Suprapubic skin (tissue), 4 donors: Measurements from ENCODE around the gene AFF4.

Experiments
- POLR2A ChIP-seq, 2 donors: fragments of 450-650 bp; IDR thresholded peaks; one replicate each; pipeline ENCODE4 v1.6.1; 2017; ENCODE audit warnings: antibody characterized with exemption in 2 of 2, mild to moderate bottlenecking in 2 of 2, moderate library complexity in 2 of 2
- POLR2AphosphoS5 ChIP-seq, 3 donors: sonication (generic); formaldehyde crosslinking; IDR thresholded peaks; one replicate each; pipeline ENCODE4 v1.6.1; 2017; ENCODE audit warnings: antibody characterized with exemption in 3 of 3
- TF ChIP-seq, protein P1 (sequence below), 2 donors: fragments of 200-600 bp in 1 of 2; fragments of 450-650 bp in 1 of 2; sonication (generic) in 1 of 2; IDR thresholded peaks; one replicate each; pipeline ENCODE4 v1.5.1; 2016 to 2019; ENCODE audit warnings: antibody characterized with exemption in 2 of 2, mild to moderate bottlenecking in 1 of 2, moderate library complexity in 1 of 2

DNA sequence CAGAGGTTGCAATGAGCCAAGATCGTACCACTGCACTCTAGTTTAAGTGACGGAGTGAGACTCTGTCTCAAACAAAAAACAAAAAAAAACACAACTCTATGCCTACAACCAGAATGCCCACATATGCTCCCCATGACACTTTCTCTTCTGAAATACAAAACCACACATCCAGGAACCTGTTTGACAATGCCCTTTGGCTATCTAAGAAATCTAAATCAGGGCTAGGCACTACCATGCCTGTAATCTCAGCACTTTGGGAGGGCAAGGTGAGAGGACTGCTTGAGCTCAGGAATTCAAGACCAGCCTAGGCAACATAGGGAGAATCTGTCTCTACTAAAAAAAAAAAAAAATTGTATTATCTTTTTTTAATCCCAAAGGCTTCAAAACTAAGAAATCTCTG, 10.6 kb downstream of the AFF4 start:
- TF ChIP-seq, protein P1, sequence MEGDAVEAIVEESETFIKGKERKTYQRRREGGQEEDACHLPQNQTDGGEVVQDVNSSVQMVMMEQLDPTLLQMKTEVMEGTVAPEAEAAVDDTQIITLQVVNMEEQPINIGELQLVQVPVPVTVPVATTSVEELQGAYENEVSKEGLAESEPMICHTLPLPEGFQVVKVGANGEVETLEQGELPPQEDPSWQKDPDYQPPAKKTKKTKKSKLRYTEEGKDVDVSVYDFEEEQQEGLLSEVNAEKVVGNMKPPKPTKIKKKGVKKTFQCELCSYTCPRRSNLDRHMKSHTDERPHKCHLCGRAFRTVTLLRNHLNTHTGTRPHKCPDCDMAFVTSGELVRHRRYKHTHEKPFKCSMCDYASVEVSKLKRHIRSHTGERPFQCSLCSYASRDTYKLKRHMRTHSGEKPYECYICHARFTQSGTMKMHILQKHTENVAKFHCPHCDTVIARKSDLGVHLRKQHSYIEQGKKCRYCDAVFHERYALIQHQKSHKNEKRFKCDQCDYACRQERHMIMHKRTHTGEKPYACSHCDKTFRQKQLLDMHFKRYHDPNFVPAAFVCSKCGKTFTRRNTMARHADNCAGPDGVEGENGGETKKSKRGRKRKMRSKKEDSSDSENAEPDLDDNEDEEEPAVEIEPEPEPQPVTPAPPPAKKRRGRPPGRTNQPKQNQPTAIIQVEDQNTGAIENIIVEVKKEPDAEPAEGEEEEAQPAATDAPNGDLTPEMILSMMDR (IDR thresholded peaks at IDR 0.05) = no peak
- no peak for TF ChIP-seq POLR2AphosphoS5 (IDR thresholded peaks at IDR 0.05)
- no peak for TF ChIP-seq POLR2A (IDR thresholded peaks at IDR 0.05)
